Hematopoietic multipotent progenitor cell treated with erythropoietin and hydrocortisone succinate and interleukin-3 and kit ligand, for 4 days (in vitro differentiated cells): ENCODE results near the gene IYD.
A peak's percentile ranks its signal among the peaks of the same experiment; 100 is the strongest.

Source experiments
- DNase-seq: peaks from one replicate; pipeline ENCODE4 v3.0.0-alpha.2; 2015

The IYD gene

DNA sequence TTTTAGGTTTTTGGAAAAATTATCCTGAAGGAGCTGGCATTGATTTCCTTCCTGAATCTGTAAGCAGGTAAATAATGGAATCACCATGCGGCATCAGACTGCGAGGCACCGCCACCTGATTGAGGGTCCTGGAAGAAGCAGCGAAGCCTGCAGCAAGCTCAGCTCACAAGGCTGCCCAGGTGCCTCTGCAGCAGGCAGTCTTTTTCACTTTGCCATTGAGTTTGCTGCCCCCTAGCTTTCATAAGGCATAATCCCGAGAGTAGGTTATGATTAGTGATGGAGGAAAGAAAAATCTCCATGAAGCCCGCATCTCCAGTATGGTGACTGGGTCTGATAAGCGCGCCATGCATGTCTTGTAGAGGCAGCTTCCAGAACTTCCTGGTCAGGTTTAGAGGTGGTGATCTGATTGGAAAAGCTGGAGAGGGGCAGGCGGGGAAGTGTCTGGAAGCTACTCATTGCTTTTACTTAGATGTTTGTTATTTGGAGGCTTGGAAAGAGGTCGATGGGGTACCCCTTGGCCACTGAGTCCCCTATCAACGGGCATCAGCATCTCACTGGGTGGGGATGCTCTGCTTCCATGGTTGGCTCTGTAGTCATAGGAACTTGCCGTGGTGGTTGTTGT is 26.7 kb downstream of the IYD start:
- peak; percentile 81 for DNase-seq

- no peak for DNase-seq
Measured at GRCh38 chr6:150403458-150404246, 34.8 kb downstream of the IYD start.

DNA sequence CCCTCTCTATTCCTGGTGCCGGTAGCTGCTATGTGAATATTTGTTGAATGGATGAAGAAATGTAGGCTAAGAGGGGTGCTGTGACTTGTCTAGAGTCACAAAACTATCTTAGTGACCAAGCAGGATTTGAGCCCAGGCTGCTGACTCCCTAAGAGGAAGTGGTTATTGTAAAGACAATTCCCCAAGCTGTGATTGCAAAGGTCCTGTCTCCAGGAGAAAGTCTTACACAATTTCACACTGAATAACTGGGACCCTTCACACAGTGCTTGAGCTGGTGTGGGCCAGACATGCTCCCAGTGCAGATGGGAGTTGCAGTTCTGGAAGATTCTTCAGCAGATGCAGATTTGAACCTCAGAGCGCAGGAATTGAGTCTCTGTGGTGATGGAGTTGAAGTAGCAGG is 38.1 kb downstream of the IYD start:
- DNase-seq: peak; percentile 15

DNA sequence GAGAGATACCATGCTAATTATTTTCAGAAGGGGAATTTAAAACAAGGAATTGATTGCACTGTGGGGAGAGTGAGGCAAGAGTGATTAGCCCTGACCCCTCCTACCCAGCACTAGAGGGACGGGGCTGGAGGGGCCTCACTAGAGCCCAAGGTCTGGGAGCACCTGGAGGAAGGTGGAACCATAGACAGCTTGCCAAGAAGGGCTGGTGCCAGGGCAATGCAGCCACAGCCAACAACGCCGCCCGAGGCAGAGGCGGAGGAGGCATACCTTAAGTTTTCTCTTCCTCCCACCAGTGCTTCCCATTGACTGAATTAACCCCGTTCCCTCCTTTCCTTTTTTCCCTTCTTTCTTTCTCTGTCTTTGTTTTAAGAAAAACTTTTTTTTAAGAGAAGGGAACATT is 40.0 kb downstream of the IYD start:
- no peak for DNase-seq

- peak; percentile 71 for DNase-seq
Measured at GRCh38 chr6:150409576-150410066, 40.8 kb downstream of the IYD start.

DNA sequence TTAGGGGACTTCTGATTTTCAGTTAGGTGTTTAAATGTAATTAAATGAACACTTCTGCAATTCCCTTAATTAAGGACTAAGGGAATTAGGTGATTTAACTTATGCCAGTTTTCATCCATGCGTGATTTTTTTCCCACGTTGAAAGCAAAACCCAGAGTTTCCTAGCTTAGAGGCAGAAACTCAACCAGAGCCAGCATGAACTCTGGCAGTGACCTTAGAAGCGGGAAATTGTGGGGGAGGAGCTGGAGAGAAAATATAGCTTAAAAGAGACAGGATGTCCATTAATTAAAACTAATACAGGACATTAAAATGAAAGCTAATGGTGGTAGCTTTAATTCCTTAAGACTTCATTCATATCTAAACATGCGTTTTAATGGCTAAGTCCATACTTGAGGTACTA is 41.6 kb downstream of the IYD start:
- DNase-seq: no peak

DNA sequence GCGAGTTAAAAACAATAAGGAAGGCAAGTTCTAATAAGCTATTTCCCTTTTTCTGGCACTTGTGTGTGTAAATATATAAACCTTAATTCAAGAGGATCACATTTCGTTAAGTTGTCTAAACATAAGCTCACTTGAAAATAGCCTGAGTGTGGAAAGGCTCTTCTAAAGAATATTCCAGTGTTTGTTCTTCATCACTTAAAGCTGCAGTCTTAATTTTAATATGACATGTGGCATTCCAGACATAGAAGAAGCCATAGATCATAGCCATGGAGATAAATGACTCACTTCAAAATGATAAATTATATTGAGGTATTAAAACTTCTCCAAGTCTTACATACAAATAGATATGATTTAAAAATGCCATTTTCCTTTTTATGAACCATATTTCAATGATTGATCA is 42.1 kb downstream of the IYD start:
- no peak for DNase-seq

- no peak for DNase-seq
Measured at GRCh38 chr6:150412221-150412620, 43.4 kb downstream of the IYD start.

DNA sequence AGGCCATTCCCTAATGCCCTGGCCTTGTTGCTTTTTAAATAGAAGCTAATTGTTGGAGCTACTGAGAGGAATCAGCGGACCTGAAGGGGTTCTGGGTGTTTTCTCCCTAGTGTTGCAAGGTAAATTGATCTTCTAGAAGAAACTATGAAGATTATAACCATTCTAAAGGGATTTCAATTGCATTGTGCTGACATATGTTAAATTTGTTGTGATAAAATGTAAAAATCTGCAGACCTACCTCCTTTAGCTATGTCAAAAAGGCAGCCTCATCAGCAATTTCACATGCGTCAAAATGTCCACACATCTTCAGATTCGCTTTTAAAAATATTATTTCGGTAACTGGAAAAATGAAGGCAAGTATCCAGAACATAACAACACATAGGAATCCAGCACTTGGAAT is 44.4 kb downstream of the IYD start:
- DNase-seq: no peak

DNA sequence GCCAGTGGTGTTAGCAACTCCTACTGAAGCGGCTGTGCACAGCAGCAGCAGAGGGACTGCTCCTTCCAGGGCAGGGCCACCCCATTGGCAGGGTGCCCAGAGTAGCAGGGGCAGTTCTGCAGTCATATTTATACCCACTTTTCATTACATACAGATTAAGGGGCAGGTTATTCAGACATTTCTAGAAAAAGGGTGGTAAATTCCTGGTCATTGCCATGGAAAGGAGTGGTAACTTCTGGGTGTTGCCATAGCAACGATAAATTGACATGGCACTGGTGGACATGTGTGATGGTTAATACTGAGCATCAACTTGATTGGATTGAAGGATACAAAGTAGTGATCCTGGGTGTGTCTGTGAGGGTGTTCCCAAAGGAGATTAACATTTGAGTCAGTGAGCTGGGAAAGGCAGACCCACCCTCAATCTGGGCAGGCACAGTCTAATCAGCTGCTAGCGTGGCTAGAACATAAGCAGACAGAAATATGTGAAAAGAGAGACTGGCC is 45.0 kb downstream of the IYD start:
- peak; percentile 45 for DNase-seq

- no peak for DNase-seq
Measured at GRCh38 chr6:150416128-150416527, 47.3 kb downstream of the IYD start.

DNA sequence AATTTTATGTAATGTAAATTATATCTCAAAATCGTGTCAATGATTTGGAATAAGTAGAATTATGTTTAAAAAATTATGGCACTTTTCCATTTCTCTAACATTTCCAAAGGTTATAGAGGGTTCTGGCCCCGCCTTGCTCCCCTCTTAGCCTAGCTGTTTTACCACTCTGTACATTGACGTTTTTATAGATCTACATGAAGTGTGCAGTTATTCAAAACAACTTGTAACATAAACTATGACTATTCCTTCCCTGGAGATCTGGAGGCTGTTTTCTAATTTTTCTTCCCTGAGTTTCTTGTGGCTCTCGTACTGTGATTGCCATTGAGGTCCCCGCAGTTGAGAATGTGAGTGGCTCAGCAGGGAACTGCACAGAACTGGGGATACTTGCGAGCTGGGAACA is 48.4 kb downstream of the IYD start:
- DNase-seq: no peak

DNA sequence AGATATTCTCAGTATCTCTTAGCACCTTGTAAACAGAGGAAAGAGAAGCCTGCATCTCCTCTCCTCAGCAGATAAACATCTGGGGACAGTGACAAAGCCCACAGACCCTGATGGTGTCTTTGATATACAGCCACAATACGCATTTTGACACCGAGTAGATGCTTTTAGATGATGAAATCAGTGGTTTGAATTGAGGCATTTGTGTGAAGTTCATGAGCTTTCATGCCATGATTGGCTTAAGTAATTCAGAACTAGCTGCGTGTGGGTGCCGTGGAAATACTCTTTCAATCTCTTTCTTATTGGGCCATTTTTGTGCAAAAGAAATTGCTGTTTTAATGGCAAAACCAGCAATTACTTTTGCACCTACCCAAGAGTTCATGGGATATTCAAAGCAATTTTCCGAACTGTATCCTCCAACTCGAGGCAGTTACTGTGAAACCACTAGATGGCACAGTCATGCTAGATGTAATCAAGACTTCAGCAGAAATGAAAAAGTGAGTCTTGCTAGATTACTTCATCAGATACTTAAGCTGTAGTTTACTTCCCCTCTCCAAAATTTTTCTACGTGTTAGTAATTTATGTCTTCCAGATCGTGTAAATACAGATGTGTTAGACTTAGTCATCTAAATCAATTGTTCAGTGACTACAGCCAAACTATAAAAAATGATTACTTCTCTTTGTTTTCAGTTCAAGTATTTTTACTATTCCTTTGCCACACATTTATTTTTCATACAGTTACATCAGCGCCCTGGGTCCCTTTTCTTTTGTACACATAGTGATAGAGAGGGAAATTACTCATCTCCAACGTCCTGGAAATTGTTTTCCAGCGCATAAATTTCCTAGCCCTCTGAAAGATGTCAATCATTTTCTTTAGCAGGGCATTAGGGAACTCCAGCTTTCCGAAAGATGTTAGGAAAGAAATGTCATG is 49.4 kb downstream of the IYD start:
- DNase-seq: peak; percentile 89

DNA sequence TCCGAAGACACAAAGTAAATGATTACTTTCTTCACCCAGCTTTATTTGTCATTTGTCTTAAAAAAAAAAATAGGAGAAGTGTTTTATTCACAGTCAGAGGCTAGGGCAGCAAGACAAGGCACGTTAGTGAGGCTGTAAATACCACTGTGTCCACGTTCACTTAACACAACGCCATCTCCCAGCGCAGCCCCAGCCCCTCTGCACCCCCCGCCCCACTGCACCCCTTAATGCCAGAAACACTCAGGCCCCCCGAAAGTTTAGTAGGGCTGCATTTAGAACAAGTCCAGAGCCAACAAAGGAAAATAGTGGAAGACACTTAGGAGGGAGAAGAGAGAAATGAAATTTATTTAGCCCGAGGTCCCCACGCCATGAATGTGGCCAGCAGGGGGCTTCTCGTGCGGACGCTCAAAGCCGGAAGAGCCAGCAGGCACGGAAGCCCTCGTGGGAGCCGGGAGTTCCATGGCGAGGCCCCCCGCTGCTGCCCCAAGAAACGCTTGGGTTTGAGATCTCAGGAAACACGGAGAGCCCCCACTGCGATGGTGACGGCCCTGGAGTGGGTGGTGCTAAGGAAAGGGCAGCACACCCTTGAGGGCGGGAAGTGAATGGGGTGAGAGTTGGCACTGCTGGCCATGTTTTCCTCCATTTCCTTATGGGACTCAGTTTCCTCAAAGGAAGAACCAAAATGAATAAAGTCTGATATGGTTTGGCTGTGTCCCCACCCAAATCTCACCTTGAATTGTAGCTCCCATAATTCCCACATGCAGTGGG is 50.2 kb downstream of the IYD start:
- peak; percentile 84 for DNase-seq

DNA sequence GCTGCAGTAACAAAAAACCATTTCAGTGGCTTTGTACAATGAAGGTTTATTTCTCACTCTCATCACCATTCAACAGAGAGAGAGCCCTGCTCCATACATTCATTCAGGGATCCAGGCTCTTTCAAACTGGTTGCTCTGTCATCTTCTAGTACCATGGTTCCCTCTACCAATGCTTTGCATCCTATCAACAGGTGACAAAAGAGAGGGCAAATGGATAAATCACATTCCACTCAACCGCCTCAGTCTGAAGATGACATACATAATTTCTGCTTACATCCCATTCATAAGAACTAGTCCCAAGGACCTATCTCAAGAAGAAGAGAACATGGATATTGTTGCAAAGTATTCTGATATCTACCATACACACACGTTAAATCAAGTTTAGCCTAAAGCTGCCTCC is 51.6 kb downstream of the IYD start:
- no peak for DNase-seq

DNA sequence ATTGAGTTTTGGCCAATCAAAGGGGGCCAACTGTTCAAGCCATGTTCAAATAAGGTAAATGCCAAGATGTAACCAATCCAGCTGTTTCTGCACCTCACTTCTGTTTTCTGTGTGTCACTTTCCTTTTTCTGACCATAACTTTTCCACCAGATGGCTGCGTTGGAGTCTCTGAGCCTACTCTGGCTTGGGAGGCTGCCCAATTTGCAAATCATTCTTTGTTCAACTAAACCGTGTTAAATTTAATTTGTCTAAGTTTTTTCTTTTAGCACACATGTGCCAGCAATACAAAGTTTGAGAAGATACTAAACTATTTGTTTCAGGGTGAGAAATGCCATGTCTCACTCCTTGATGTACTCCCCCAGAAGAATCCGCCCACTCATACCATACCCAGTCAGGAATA is 52.1 kb downstream of the IYD start:
- DNase-seq: no peak

DNA sequence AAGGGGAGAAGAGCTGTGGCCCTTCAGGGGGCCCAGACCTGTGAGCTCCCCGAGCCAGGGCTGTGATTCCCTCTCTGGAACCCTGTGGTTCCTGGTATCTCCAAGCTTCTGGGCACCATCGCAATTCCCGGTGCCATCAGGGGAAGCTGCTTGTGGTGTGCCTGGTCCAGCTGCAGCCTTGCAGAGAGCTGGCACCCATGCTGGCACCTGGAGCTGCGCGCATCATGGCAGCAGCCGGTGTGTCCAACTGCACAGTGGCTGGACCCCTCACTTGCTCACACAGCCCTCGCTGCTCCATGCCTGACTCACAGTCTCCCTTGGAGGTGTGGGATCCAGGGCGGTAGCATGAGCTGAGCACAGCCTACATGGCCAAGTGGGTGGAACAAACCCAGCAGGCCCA is 56.7 kb downstream of the IYD start:
- no peak for DNase-seq

GRCh38 chr6:150426198-150426597 is 57.4 kb downstream of the IYD start:
- no peak for DNase-seq

GRCh38 chr6:150427037-150427602 is 58.3 kb downstream of the IYD start:
- DNase-seq: no peak

DNA sequence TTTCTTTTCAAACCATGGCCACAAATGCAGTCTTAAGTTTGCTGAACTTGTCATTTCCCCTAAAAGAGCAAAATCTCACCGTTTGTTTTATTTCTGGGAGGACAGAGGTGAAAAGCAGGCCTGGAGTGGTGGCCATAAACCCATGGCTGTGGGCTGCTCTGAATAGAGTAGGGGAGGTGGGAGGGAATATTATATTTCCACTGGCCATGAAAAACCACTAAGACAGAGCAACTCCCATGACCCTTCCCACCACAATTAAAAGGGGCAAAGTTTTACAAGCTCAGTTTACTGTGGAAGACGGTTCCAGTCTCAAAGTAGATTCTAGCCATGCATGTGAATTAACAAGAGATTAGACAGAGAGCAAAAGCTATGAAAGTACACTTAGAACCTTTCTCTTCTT is 59.0 kb downstream of the IYD start:
- DNase-seq: no peak

DNA sequence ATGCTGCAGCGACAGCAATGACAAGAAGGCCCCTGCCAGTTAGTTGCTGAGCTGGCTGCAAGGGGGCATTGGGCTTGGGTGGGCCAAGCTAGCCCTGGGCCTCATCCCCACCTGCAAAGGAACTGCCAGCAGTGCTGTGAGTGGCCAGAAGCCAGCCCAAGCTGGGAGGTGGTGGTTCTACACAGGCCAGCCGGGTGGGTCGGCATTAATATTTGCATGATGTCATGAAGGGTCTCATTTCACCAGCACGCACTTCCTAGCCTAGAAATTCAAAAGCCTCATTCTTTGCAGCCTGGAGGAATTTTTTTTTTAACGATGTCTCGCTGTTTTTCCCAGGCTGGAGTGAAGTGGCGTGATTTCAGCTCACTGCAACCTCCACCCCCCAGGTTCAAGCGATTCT is 62.0 kb downstream of the IYD start:
- DNase-seq: no peak

DNA sequence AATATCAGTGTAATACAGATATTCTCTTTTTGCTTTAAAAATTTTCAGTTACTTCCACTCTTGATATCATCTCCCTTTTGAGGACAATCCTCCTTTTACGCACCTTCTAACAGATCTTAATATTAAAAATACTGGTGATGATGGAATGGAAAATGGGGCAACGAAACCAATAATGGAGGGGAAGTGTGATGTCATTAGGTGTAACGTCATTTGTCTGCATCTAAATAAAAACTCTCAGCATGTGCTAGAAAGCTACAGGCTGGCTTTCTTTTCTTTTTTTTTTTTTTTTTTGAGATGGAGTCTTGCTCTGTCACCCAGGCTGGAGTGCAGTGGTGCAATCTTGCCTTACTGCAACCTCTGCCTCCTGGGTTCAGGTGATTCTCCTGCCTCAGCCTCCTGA is 66.5 kb downstream of the IYD start:
- no peak for DNase-seq
